Forelimb muscle (tissue), 1 donor: ENCODE results near the gene MRPL51. TPM values are rescaled to one million over a fixed set of nuclear protein-coding genes. Genes with fewer than 3 reads are reported as not detected.

Experiments used
- polyA plus RNA-seq: library from polyadenylated mRNA; unstranded; fragments of 120-200 nt; gene quantifications from one replicate; pipeline ENCODE4 v1.2.1, GENCODE V29; 2013; ENCODE audit not compliant: insufficient read length

The MRPL51 gene
- polyA plus RNA-seq, 1 donor = 111 TPM

Other genes with a start within 250 kb of the MRPL51 start
- gene PLEKHG6, start 182.6 kb downstream of the MRPL51 start, polyA plus RNA-seq = 0.80 TPM
- gene TNFRSF1A, start 151.2 kb downstream of the MRPL51 start, polyA plus RNA-seq = 50.8 TPM
- not detected for gene SCNN1A, start 117.7 kb downstream of the MRPL51 start, polyA plus RNA-seq
- gene LTBR, start 109.1 kb downstream of the MRPL51 start, polyA plus RNA-seq = 37.2 TPM
- 1.5 TPM for gene CD27, start 48.3 kb downstream of the MRPL51 start, polyA plus RNA-seq
- 8.0 TPM for gene TAPBPL, start 41.2 kb downstream of the MRPL51 start, polyA plus RNA-seq
- gene VAMP1, start 22.6 kb downstream of the MRPL51 start, polyA plus RNA-seq = 9.7 TPM
- 32.0 TPM for gene NCAPD2, start 840 bp upstream of the MRPL51 start, polyA plus RNA-seq
- 5,430 TPM for gene GAPDH, start 41.3 kb upstream of the MRPL51 start, polyA plus RNA-seq
- 34.7 TPM for gene IFFO1, start 62.8 kb upstream of the MRPL51 start, polyA plus RNA-seq
- 26.0 TPM for gene NOP2, start 75.0 kb upstream of the MRPL51 start, polyA plus RNA-seq
- gene CHD4, start 114.1 kb upstream of the MRPL51 start, polyA plus RNA-seq = 158 TPM
- gene LPAR5, start 142.7 kb upstream of the MRPL51 start, polyA plus RNA-seq = 1.1 TPM
- gene ACRBP, start 154.2 kb upstream of the MRPL51 start, polyA plus RNA-seq = 2.0 TPM
- gene ING4, start 169.9 kb upstream of the MRPL51 start, polyA plus RNA-seq = 46.6 TPM
- gene ZNF384, start 196.1 kb upstream of the MRPL51 start, polyA plus RNA-seq = 47.0 TPM
- 3.2 TPM for gene PIANP, start 207.6 kb upstream of the MRPL51 start, polyA plus RNA-seq
- gene COPS7A, start 230.8 kb upstream of the MRPL51 start, polyA plus RNA-seq = 63.3 TPM